GF-D8 (cell line): ENCODE data around the gene SEMA5A.

Experiments used
- DNase-seq: peaks from one replicate; lab custom pipeline; 2025; lab: John Stamatoyannopoulos, UW

SEMA5A gene

DNA sequence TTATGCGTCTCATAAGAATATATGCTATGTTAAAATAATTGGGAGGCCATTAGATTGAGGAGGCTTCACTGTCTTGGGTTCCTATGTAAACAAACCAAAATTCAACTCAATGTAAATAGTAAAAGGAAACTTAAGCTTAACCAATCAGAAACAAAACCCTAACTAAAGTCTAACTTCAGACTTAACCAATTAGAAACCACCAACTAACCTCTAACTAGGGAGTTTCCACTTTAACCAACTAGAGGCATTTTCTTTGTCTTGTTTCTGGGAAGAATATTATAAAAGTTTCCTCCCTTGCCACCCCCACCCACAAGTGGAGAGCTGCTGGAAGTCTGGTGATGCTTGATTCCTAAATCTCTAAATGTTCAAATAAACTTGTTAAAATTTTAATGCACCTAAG is 214.5 kb downstream of the SEMA5A start:
- DNase-seq, result no peak

DNA sequence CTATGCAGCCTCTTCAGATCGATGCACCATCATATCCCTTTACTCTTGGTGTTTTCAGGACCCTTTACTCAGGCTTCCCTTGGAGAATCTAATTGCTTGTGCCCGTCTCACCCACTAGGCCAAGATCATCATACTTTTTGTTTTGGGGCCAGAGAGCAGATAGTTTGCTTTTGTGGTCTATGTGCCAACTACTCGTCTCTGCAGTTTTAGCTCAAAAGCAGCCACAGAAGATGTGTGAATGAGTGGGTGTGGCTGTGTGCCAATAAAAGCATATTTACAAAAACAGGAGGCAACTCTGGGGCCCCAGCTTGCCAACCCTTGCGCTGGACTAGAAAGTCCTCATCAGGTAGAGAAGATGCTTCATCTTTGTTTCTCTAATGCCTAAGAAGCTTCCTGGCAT is 216.8 kb downstream of the SEMA5A start:
- DNase-seq, result no peak

- DNase-seq, result no peak
These were observed 220.3 kb downstream of the SEMA5A start for GRCh38 chr5:9325549-9325948.

- no peak for DNase-seq
These were observed 221.4 kb downstream of the SEMA5A start for GRCh38 chr5:9324348-9325077.

DNA sequence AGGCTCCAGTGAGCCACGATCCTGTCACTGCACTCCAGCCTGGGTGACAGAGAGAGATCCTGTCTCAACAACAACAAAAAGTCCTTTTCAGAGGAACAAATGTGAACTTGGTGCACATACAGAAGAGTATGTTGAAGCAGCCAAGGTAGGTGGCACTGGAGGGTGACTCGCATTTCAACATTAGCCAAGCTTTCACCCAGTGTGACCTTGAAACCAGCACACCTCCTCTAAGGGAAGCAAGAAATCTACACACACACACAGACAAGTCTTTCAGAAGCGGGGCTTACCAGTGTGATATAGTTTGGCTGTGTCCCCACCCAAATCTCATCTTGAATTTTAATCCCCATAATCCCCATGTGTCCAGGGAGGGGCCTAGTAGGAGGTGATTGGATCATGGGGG is 225.2 kb downstream of the SEMA5A start:
- no peak for DNase-seq

- DNase-seq, result no peak
These were observed 227.8 kb downstream of the SEMA5A start for GRCh38 chr5:9318031-9318430.

GRCh38 chr5:9316733-9317132 is 229.1 kb downstream of the SEMA5A start:
- DNase-seq, result no peak

- no peak for DNase-seq
These were observed 229.8 kb downstream of the SEMA5A start for GRCh38 chr5:9316041-9316440.

DNA sequence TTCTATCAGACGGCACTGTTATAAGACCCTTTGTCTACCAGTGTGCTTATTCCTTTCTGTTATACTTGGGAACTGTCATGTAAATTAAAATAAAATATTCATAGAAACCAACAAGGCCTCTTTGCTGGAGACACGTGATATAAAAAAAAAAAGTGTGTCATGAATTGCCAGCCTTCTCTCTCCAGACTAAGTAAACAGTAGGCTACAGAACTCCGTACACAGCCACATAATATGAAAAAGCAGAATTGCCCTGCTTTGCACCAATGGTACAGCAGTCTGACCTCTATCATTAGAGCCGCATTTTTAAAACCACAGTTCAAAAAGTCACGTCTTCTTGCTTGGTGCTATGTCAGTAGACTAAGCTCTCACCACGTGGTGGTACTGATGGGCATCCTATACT is 231.3 kb downstream of the SEMA5A start:
- DNase-seq, result no peak

DNA sequence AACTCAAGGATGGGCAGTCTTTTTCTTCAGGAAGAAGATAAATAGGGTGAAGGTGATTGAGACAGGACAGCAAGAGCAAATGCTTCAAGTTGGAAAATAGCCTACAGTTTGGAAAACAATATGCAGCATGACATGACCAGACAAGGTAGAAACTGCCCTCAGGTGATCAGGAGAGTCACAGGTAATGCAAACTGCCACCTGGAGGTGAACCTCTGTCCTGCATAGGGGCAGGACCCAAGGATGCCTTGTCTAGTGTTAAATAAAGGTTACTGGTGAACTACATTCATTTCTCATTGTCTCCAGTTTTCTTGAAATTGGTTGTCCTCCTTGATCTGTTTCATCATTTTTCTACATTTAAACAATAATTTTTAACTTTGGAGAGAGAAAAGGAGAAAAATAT is 232.1 kb downstream of the SEMA5A start:
- DNase-seq, result no peak

DNA sequence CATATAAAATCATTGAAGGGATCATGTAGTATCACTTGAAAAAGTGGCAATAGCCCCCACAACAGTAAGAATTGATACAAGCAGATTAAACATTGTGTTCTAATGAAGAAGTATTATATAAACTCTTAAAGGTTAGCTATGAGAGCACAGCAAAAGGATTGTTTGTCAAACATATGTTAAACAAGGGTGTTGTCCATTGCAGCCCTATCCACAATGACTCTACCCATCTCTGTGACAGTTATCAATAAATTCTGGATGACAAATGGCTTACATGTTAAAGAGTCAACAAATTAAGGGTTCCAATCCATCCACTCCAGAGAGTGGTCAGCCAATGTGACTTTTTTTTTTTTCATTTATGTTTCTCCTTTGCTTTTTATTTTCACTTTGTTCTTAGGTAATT is 238.7 kb downstream of the SEMA5A start:
- DNase-seq, result no peak

DNA sequence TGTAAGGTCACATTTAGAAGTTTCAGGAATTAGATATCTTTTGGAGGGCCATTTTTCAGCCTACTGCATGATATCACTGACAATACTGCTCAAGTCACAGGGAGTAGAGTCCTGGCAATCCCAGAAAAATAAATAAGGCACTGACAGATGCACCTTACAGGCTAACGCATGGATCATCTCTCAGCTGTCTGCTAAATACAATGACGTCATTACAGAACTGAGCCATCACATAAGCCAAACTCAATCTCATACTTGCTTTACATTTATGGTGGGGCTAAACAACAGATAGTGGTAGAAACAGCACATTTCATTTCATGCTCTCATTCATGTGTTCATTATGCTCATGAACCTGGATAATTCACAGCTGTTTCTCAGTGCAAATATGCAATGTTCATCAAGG is 243.7 kb downstream of the SEMA5A start:
- no peak for DNase-seq

- no peak for DNase-seq
These were observed 244.7 kb downstream of the SEMA5A start for GRCh38 chr5:9301200-9301599.

DNA sequence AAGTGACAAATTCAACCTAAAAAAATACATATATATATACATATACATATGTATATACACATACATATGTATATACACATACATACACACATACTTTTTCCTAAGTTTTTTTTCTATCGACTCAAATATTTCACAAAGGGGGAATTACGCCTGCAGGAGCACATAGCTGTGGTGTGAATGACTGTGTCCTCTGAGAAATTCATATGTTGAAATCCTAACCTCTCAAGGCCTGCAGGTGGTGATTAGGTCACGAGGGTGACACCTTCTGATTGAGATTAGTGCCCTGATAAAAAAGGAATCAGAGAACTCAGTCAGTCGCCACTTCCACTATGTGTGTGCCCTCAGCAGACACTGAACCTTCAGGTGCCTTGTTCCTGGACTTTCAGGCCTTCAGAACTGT is 248.7 kb downstream of the SEMA5A start:
- DNase-seq, result no peak

DNA sequence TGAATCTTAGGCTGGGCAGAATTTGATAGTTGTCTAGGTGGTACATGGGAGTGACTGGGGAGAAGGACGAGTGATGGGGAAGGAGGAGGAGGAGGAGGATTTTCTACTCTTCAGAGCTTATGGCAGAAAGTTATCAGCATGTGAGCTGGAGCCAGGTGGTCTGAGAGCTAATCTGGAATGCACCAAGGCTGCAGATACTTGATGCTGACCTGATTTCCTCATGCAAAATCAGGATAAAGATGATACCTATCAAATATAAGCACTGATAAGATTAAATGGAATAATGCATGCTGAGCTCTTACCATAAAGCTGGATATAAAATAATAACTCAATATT is 250.4 kb downstream of the SEMA5A start:
- DNase-seq, result no peak

DNA sequence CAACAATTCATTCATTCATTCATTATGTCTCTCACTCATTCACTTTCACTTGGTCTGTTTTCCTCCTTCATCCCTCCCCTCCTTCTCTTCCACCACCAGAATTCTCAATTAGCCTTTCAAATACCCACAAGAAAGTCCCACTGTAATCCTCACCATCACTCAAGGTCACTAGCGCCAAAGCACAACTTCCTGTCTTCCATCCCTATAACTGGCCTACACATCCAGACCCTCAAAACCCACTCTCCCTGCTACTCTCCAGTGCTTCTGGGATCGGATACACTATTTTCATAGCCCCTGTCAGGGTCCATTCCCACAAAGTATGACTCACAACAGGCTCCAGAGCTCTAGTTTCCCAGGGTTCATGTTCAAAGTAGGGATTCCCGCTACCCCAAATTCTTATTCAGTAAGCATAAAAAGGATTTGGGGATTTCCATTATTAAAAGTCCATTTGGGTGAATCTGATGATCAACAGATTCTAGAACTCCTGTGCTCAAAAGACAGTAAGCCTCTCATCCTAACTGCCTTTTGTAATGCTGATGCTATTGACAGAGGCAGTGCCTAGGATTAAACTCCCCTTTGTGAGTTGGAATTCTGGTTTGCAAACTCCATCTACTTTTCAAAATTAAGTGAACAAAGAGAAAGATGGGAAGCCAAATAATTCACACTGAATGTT is 250.9 kb downstream of the SEMA5A start:
- DNase-seq, result no peak

DNA sequence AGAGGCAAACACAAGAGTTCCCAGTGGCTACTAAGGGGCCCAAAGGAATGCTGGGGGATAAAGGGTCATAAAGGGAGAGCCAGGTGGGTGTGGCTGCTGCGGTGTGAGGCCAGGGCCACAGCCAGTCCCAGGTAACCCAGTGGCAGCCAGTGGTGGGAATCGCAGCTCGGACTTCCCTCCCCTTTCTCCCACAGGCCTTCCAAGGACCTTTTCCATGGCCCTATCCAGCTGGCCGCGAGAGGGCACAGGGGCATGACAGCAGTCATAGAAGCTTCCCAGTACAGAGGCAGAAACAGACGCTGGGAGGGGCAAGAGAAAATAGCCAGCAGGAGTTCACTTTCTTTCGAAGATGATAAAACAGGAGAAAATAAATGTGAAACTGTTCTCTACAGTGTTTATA is 257.6 kb downstream of the SEMA5A start:
- DNase-seq, result no peak

DNA sequence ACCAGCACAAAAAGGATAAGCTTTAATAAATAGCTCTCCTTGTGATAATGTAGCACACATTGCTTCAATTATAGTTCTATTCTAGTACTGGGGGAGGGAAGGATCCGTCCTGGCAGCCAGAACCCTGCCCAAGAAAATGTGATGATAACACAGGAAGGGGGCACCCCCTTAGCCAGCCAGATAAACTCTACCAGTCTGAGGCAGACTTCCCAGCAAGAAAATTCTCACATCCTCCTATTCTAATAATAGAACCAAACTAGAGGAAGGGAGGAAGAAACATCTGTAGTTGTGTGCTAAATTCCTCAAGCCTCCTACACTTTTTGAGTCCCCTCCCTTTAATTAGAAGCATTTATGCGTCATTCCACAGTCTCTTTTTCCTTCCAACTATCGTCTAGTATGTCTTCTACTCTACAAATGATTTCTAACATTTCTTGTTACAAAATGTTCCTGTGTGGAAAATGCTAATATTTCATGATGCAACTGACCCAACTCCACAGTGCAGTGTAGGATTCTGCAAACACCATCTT is 261.0 kb downstream of the SEMA5A start:
- no peak for DNase-seq

GRCh38 chr5:9284272-9284671 is 261.6 kb downstream of the SEMA5A start:
- DNase-seq, result no peak

- DNase-seq, result no peak
These were observed 262.4 kb downstream of the SEMA5A start for GRCh38 chr5:9283473-9283872.

- no peak for DNase-seq
These were observed 262.9 kb downstream of the SEMA5A start for GRCh38 chr5:9283021-9283420.

GRCh38 chr5:9282211-9282610 is 263.7 kb downstream of the SEMA5A start:
- DNase-seq, result no peak

GRCh38 chr5:9279774-9280173 is 266.1 kb downstream of the SEMA5A start:
- DNase-seq, result no peak
